Spleen (tissue), 7 donors: ENCODE measurements around the gene EIF4A3.

Experiments used
- POLR2A ChIP-seq, 3 donors: fragments of 450-650 bp; IDR thresholded peaks; one replicate each; pipeline ENCODE4 v1.5.1; 2017; ENCODE audit warnings: antibody characterized with exemption in 3 of 3, mild to moderate bottlenecking in 1 of 3
- POLR2AphosphoS5 ChIP-seq, 3 donors: sonication (generic); formaldehyde crosslinking; IDR thresholded peaks; one replicate each; pipeline ENCODE4 v1.5.1; 2017; ENCODE audit warnings: antibody characterized with exemption in 3 of 3
- TF ChIP-seq, protein P1 (sequence below), 11 experiments: fragments of 200-600 bp in 7 of 11; fragments of 450-650 bp in 4 of 11; sonication (generic) in 4 of 11; IDR thresholded peaks in 8 of 11; conservative IDR thresholded peaks in 3 of 11; 1 replicate in 7 of 11; 2 replicates in 4 of 11; pipeline versions ENCODE4 v1.4.0 to v1.8.0; 2016 to 2021; ENCODE audit warnings: antibody characterized with exemption in 11 of 11, inconsistent platforms in 4 of 11, mild to moderate bottlenecking in 1 of 11
- donor health status: DM: no; HTN: no; CAD: no; lungs with moderate emphysema.
- donor health status: DM: no; HTN: no; CAD: no.
- donor health status: DM: no; HTN: no; CAD: no.

GRCh38 chr17:80101011-80101945 is 45.6 kb downstream of the EIF4A3 start, which contains the start of gene GAA:
- TF ChIP-seq, protein P1, sequence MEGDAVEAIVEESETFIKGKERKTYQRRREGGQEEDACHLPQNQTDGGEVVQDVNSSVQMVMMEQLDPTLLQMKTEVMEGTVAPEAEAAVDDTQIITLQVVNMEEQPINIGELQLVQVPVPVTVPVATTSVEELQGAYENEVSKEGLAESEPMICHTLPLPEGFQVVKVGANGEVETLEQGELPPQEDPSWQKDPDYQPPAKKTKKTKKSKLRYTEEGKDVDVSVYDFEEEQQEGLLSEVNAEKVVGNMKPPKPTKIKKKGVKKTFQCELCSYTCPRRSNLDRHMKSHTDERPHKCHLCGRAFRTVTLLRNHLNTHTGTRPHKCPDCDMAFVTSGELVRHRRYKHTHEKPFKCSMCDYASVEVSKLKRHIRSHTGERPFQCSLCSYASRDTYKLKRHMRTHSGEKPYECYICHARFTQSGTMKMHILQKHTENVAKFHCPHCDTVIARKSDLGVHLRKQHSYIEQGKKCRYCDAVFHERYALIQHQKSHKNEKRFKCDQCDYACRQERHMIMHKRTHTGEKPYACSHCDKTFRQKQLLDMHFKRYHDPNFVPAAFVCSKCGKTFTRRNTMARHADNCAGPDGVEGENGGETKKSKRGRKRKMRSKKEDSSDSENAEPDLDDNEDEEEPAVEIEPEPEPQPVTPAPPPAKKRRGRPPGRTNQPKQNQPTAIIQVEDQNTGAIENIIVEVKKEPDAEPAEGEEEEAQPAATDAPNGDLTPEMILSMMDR (IDR thresholded peaks at IDR 0.05 in 8 of 11, conservative IDR thresholded peaks at IDR 0.05 in 3 of 11): peak; percentile 26 to 98 (median 93)
- TF ChIP-seq POLR2AphosphoS5 (IDR thresholded peaks at IDR 0.05) (peak; percentile 84 to 87 (median 84)), POLR2A (IDR thresholded peaks at IDR 0.05) (peak in 2 of 3 donors; percentile 15 to 24)
